Tibial nerve (tissue), 3 donors: ENCODE measurements around the gene TRAT1.

ENCODE experiments used
- POLR2A ChIP-seq, 2 donors: fragments of 450-650 bp; IDR thresholded peaks; one replicate each; pipeline ENCODE4 v1.6.1; 2017; ENCODE audit warnings: antibody characterized with exemption in 2 of 2, mild to moderate bottlenecking in 2 of 2, moderate library complexity in 2 of 2
- TF ChIP-seq, protein P1 (sequence below), 5 experiments: fragments of 200-600 bp in 3 of 5; fragments of 450-650 bp in 2 of 5; sonication (generic) in 3 of 5; IDR thresholded peaks; one replicate each; pipeline ENCODE4 v1.5.1; 2016 to 2019; ENCODE audit warnings: antibody characterized with exemption in 5 of 5, mild to moderate bottlenecking in 3 of 5, moderate library complexity in 2 of 5

DNA sequence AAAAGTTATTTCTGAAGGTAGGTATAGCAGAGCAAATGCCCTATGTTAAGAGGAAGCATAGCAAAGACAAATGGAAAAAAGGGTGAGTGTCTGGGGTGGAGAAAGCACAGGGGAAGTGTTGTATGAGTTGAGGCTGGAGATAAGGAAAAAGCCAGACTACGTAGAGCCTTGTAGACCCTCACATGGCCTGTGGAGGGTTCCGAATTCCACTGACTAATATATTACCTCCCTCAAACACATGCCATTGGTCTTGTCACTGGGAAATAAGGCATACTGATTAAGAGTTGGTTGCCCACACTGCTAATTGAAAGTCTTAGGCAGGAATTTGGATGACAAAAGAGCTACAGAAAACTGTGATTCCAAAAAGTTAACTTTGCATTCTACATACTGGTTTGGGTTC is 65.2 kb downstream of the TRAT1 start:
- TF ChIP-seq, protein P1, sequence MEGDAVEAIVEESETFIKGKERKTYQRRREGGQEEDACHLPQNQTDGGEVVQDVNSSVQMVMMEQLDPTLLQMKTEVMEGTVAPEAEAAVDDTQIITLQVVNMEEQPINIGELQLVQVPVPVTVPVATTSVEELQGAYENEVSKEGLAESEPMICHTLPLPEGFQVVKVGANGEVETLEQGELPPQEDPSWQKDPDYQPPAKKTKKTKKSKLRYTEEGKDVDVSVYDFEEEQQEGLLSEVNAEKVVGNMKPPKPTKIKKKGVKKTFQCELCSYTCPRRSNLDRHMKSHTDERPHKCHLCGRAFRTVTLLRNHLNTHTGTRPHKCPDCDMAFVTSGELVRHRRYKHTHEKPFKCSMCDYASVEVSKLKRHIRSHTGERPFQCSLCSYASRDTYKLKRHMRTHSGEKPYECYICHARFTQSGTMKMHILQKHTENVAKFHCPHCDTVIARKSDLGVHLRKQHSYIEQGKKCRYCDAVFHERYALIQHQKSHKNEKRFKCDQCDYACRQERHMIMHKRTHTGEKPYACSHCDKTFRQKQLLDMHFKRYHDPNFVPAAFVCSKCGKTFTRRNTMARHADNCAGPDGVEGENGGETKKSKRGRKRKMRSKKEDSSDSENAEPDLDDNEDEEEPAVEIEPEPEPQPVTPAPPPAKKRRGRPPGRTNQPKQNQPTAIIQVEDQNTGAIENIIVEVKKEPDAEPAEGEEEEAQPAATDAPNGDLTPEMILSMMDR (IDR thresholded peaks at IDR 0.05) = no peak
- TF ChIP-seq POLR2A (IDR thresholded peaks at IDR 0.05) = no peak
